LNCAP (cell line): Measurements from ENCODE around the gene C8A.

Source experiments
- CTCF ChIP-seq: fragments of 450-650 bp; IDR thresholded peaks from 2 replicates; pipeline ENCODE4 v1.5.1; 2017; ENCODE audit warnings: mild to moderate bottlenecking

The C8A gene

DNA sequence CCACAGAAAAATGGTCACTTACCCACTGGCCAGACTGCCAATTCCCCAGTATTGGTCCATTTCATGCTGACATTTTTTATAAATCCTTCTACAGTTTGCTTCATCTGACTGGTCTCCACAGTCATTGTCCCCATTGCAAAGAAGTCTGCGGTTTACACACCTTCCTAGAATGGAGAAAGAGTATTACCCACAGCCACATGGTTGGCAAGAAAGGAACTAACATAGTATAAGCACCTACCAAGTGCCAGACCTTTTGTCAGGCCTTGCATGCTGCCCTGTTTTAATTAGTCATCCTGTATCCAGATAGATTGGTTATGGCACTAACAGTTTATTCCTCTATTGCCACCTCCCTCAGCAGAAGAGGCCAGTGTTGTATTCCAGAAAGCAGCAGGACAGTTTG lies 100.1 kb downstream of the C8A start:
- TF ChIP-seq CTCF: no peak

GRCh38 chr1:56957931-56958330 lies 103.3 kb downstream of the C8A start:
- no peak for TF ChIP-seq CTCF

GRCh38 chr1:56958526-56958925 lies 103.9 kb downstream of the C8A start:
- no peak for TF ChIP-seq CTCF

DNA sequence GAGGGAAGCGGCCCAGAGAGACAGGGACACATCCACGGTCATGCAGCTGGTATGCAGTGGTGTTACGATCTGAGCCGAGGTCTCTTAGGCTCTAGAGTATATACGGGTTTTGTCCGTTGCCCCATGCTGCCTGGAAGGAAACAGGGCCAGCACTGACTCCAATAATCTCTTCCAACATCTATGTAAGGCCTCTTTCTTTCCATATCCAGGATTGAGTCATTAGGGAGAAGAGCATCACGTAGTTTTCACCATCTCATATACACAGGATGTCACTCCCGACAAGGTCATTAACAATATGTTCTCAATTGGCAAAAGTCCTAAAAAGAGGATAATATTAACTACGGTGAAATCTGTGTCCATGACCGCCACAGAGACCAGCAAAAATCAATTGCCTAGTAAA lies 106.8 kb downstream of the C8A start:
- TF ChIP-seq CTCF: no peak

- no peak for TF ChIP-seq CTCF
These were observed 109.1 kb downstream of the C8A start for GRCh38 chr1:56963667-56964066.

DNA sequence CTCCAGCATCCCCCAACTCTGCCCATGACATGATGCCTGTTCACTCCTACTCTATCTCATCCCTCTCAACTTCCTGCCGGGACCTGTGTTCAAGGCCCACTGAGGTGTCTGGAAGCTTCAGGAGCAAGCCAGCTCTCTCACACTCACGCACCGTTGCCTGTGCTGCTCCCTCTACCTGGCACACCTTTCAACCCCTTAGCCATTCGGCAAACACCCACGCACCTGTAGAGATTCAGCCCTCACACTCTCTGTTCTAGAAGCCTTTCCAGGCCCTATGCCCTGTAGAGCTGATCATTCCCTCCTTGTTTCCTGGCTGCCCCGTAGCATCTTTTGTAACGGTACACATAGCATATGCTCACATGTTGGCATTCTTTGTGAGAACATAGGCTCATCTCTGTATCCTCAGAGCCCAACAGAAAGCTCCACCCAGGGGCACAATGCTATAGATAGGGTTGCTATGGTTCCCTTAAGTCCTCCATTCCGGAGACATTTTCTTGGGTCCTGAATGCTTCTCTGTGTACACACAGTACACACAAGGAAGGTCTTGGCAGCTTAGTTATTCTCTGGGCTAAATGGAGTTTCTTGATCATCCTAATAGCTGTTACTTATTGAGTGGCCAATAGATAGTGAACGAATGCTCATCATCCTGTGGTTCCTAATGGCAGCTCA lies 109.9 kb downstream of the C8A start:
- TF ChIP-seq CTCF: no peak

DNA sequence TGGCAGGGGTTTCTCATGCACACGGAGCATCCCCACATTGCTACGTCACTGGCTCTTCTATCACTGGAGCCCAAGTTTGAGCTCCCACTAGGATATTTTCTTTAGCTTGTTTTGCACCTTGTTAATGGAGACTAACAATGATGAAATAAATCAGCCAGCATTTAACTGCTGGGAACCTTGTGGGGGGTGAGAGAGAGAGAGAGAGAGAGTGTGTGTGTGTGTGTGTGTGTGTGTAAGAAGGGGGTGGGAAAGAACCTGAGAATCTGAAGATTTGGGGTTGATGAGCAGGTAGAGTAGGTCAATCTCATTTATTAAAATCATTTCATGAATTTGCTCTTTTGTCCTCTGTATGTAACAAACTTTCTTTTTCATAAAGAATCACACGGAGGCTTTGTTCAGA lies 110.6 kb downstream of the C8A start:
- no peak for TF ChIP-seq CTCF
